HAP-1 (cell line): ENCODE results near the gene DHX29.

Source experiments
- DNase-seq, 2 experiments: peaks; one replicate each; pipeline ENCODE4 v3.0.0-alpha.2; 2016 to 2020; ENCODE audit warnings: low spot score in 2 of 2
- H3K27me3 ChIP-seq: fragments of 250-450 bp; sonication (Bioruptor Pico); 2 replicates; pipeline ENCODE4 v1.5.1; 2020; ENCODE audit warnings: low read depth, mild to moderate bottlenecking, moderate library complexity
- H3K36me3 ChIP-seq: fragments of 250-450 bp; sonication (Bioruptor Pico); replicated peaks from 2 replicates; pipeline ENCODE4 v1.5.1; 2020; ENCODE audit warnings: mild to moderate bottlenecking
- H3K4me1 ChIP-seq: fragments of 250-450 bp; sonication (Bioruptor Pico); 2 replicates; pipeline ENCODE4 v1.5.1; 2020; ENCODE audit warnings: mild to moderate bottlenecking
- H3K4me3 ChIP-seq: fragments of 250-450 bp; sonication (Bioruptor Pico); 2 replicates; pipeline ENCODE4 v1.5.1; 2020; ENCODE audit warnings: mild to moderate bottlenecking, moderate library complexity
- H3K9me3 ChIP-seq: fragments of 250-450 bp; sonication (Bioruptor Pico); 2 replicates; pipeline ENCODE4 v1.5.1; 2020; ENCODE audit warnings: mild to moderate bottlenecking, moderate library complexity
- in situ Hi-C: fragments of 300-500 bp; cut with MboI; formaldehyde crosslinking; loops from 3 replicates; pipeline ENCODE4 v1.14.3; 2020; ENCODE audit warnings: low sequenced_read_pairs, inconsistent platforms, mixed read lengths

DHX29 gene

DNA sequence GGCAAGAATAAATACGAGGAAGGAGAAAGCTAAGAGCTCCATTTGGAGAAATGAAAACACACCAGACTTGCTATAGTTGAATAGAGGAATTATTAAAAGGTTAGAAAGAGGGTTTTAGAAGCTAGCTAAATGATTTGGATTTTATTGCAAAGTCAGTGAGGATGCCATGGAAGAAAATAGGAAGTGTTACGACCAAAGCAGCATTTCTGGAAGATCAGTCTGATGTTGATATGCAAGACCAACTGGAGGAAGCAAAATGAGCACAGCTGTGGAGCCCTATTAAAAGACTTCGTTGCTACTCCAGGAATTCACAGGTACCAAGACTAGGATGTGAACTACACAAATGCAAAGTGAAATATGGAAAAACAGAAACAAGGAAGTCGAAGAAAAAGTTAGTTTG is 2.1 kb downstream of the DHX29 start:
- H3K4me3 ChIP-seq = peak overlapping the region; percentile 81
- in situ Hi-C loops = no loop called here
- no peak for DNase-seq
- H3K36me3 ChIP-seq = no peaks in the 10 kb centered on the region
- no peaks in the 10 kb centered on the region for H3K27me3 ChIP-seq
- H3K4me1 ChIP-seq = peaks cover 16% of the 10 kb centered on the region; the same call in 1 of the 2 replicates
- no peaks in the 10 kb centered on the region for H3K9me3 ChIP-seq

DNA sequence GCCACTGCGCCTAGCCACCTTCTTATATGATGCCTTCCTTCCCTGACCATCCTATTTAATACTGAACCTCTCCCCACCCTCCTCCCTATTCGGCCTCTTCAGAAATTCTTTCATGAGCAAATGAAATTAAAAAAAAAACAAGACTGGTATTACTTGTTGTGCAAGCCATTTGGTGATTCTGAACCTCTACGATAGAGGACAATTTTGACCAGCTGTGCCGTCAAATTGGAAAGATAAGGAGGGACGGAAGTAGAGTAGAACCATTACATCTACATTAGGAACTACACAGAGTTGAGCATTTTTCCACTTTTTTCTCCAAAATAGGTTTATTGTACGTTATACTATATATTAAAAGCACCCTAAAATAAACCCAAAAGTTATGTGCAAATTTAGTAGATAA is 2.9 kb downstream of the DHX29 start:
- Histone ChIP-seq H3K9me3 (no peaks in the 10 kb centered on the region), H3K36me3 (no peaks in the 10 kb centered on the region), H3K27me3 (no peaks in the 10 kb centered on the region), H3K4me3 (no peak overlapping the region), H3K4me1 (peaks cover 12% of the 10 kb centered on the region; the same call in 1 of the 2 replicates)
- DNase-seq = no peak
- in situ Hi-C loops = no loop called here

DNA sequence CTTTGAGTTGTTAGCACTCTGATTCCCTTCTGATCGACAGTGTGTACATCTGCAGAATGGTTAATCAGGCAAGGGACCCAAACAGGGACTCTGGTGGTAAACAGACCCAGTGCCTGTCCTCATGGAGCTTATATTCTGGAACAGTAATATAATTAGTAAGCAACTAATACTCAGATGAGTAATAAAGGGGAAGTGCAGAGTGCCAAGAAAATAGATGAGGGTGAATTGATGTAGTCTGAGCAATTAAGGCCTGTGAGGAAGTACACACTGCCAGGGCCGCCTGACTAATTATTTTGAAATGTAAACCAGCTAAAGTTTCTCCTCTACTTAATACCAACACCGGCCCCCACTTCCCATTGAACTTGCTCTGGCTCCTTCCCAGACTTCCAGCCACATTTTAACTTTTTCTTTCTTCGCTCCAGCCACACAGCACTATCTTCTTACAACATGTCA is 4.2 kb downstream of the DHX29 start:
- peaks cover 8% of the 10 kb centered on the region; the same call in 1 of the 2 replicates for H3K4me1 ChIP-seq
- H3K9me3 ChIP-seq = no peaks in the 10 kb centered on the region
- H3K36me3 ChIP-seq = no peaks in the 10 kb centered on the region
- no peaks in the 10 kb centered on the region for H3K27me3 ChIP-seq
- DNase-seq = no peak
- no peak overlapping the region for H3K4me3 ChIP-seq
- in situ Hi-C loops = no loop called here

DNA sequence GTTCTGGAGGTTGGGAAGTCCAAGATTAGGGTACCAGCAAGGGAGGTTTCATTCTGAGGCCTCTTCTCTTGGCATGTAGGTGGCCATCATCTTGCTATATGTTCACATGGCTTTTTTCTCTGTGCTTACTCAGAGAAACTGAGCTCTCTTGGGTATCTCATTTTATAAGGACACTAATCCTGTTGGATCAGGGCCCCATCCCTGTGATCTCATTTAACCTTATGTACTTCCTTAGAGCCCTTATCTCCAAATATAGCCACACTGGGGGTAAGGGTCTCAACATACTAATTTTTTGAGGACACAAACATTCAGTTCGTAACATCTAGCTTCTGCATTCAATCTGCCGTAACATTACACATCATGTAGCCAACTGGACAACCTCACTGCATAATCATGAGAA is 6.6 kb downstream of the DHX29 start:
- in situ Hi-C loops = no loop called here
- no peaks in the 10 kb centered on the region for H3K9me3 ChIP-seq
- no peak overlapping the region for H3K4me3 ChIP-seq
- no peaks in the 10 kb centered on the region for H3K27me3 ChIP-seq
- H3K36me3 ChIP-seq = peaks cover 5% of the 10 kb centered on the region; the same call in 1 of the 2 replicates
- no peak for DNase-seq
- peaks cover 8% of the 10 kb centered on the region; the same call in 1 of the 2 replicates for H3K4me1 ChIP-seq

DNA sequence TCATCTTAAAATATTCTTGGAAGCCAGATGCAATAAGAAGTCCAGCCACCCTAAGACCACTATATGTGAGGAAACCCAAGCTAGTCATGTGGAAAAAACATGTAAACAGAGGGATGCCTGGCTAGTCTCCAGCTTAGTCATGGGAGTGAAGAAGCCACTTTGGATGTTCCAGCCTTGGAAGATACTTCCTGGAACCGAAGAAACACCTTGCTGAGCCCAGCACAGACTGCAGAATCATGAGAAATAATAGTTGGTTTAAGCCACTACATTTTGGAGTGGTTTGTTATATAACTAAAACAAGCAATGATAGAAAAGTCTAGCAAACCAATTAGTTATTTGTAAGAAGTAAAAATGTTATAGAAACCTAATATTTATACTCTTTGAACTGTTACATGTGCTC is 12.6 kb downstream of the DHX29 start:
- DNase-seq = no peak
- no peaks in the 10 kb centered on the region for H3K4me1 ChIP-seq
- H3K27me3 ChIP-seq = no peaks in the 10 kb centered on the region
- no peaks in the 10 kb centered on the region for H3K9me3 ChIP-seq
- no peak overlapping the region for H3K4me3 ChIP-seq
- in situ Hi-C loops = no loop called here
- peaks cover 39% of the 10 kb centered on the region for H3K36me3 ChIP-seq

DNA sequence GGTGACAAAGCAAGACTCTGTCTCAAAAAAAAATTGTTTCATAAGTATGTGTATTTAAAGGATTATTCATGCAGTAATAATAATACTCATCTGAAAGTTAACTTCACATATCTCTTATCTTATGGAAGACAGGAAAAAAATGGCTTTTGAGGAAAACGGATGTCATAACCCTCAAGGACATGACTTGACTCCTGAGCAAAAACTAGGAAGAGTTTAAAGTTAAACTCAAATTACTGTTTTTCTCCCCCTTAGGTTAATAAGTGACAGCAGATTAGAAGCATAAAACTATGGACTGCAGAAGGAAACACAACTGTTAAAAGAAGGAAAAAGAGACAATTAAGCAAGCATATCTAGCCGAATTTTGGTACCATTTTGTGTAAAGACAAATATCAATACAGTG is 16.5 kb downstream of the DHX29 start:
- H3K4me1 ChIP-seq = no peaks in the 10 kb centered on the region
- no peaks in the 10 kb centered on the region for H3K9me3 ChIP-seq
- in situ Hi-C loops = no loop called here
- DNase-seq = no peak
- H3K36me3 ChIP-seq = peaks cover 55% of the 10 kb centered on the region
- H3K27me3 ChIP-seq = no peaks in the 10 kb centered on the region
- H3K4me3 ChIP-seq = no peak overlapping the region

DNA sequence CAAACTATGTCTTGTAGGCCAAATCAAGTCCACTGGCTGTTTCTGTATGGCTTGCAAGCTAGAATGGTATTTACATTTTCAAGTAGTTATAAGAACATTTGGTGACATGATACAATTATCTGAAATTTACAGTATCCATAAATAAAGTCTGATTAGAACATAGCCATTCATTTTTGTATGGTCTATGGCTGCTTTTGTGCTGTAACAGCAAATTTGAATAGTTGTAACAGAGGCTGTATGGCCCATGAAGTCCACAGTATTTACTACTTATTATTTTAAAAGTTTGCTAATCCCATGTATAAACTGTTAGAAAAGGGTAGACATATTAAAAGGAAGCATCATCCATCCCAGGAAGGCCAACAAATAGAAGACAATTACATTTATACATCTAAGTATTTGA is 17.7 kb downstream of the DHX29 start:
- in situ Hi-C loops = no loop called here
- Histone ChIP-seq H3K27me3 (no peaks in the 10 kb centered on the region), H3K9me3 (no peaks in the 10 kb centered on the region), H3K4me1 (no peaks in the 10 kb centered on the region), H3K4me3 (no peak overlapping the region), H3K36me3 (peaks cover 50% of the 10 kb centered on the region)
- no peak for DNase-seq

DNA sequence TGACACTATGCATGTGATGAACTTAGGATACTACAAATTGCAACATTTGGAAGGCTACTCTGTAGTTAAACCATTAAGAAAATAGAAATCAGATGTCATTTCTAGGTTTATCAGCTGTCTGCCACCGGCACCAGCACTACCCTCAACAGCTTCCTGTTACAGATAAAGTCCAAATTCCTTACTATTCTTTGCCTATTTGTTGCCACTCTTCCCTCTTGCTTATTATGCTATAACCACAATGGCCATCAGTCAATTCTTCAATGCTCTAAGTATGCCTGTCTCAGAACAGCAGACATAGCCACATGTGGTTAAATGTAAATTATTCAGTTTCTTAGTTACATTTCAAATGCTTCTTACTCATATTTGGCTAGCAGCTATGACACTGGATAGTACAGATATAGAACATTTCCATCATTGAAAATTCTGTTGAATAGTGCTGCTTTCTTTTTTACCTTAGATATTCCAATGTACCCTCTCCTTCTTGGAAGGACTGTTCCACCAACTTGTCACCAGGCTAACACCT is 21.0 kb downstream of the DHX29 start:
- no peak for DNase-seq
- in situ Hi-C loops = no loop called here
- Histone ChIP-seq H3K4me3 (no peak overlapping the region), H3K9me3 (no peaks in the 10 kb centered on the region), H3K27me3 (no peaks in the 10 kb centered on the region), H3K36me3 (peaks cover 52% of the 10 kb centered on the region), H3K4me1 (no peaks in the 10 kb centered on the region)

DNA sequence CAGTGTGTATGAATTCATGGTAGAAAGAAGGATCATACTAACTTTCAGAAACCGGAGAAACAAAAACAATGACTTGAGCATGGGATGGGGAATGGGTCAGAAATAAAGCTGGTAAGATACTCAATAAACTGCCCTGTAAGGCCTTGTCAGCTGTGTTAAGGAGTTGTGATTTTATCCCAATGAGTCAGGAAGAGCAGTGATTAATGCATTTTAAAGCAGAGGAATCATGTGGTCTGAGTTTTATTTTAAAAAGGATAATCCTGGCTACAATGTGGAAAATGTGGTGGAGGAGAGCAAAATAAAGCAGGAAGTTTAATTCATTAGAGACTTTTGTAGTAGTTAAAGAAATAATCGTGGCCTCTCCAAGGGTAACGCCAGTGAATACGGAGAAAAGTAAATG is 28.7 kb downstream of the DHX29 start:
- Histone ChIP-seq H3K4me3 (no peak overlapping the region), H3K27me3 (no peaks in the 10 kb centered on the region), H3K4me1 (no peaks in the 10 kb centered on the region), H3K36me3 (peaks cover 46% of the 10 kb centered on the region), H3K9me3 (no peaks in the 10 kb centered on the region)
- DNase-seq = no peak
- in situ Hi-C loops = no loop called here

DNA sequence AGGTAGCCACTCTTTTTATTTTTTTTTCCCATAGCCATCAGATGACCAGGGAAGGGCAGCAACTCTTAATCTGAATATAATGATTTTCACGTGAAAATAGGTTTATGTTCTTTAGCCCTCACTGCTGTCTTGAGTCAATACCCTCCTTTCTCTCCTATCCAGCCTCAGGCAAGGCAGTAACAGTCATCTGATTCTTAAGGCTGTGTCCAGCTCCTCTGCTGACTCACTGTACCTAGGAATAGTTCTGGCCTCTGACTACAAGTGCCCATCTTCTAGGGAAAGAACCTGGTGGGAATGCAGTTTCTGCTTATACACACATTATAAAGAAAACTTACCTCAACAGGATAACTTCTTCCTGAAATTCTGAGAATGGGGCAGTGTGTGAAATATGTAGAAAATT is 30.7 kb downstream of the DHX29 start:
- in situ Hi-C loops = no loop called here
- Histone ChIP-seq H3K27me3 (no peaks in the 10 kb centered on the region), H3K36me3 (peaks cover 34% of the 10 kb centered on the region), H3K4me1 (no peaks in the 10 kb centered on the region), H3K9me3 (no peaks in the 10 kb centered on the region), H3K4me3 (no peak overlapping the region)
- DNase-seq = no peak

DNA sequence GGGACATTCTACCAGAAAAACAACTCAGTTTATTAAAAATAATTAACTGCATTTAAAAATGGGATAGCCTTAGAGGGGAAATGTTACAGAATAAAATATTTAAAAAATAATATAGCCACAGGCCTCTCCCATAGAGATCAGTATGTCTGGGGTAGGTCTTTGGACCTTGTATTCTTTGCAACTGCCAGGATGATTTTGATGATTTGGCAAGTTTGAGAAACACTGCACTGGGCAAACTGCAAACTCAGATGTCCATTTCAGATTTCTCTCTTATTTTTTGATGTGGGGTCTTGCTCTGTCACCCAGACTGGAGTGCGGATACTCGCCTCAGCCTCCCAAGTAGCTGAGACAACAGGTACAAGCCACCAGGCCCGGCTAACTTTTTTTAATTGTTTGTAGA is 49.2 kb downstream of the DHX29 start:
- in situ Hi-C loops = no loop called here
- peaks cover 45% of the 10 kb centered on the region for H3K36me3 ChIP-seq
- H3K4me3 ChIP-seq = no peak overlapping the region
- H3K27me3 ChIP-seq = no peaks in the 10 kb centered on the region
- no peaks in the 10 kb centered on the region; the same call in 1 of the 2 replicates for H3K9me3 ChIP-seq
- no peak for DNase-seq
- H3K4me1 ChIP-seq = no peaks in the 10 kb centered on the region

DNA sequence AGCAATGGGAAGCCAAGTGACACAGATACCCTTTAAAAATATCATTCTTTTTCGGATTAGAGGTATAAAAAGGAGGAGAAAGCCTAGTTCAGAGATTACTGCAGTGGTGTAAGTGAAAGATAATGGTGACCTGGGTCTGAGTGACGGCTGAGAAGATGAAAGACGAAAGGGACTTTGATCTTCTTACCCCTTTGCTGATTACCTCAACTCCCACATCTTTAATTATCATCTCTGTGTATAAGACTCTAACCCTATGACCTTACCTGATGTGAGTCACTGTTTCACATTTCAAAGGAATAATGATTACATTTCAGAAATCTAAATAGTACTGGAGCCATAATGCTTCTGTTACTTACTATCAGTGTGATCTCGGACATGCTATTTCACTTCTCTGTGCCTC is 52.7 kb downstream of the DHX29 start:
- peaks cover 32% of the 10 kb centered on the region for H3K36me3 ChIP-seq
- no peak overlapping the region for H3K4me3 ChIP-seq
- no peaks in the 10 kb centered on the region for H3K9me3 ChIP-seq
- no peaks in the 10 kb centered on the region for H3K4me1 ChIP-seq
- no peak for DNase-seq
- in situ Hi-C loops = no loop called here
- H3K27me3 ChIP-seq = no peaks in the 10 kb centered on the region

DNA sequence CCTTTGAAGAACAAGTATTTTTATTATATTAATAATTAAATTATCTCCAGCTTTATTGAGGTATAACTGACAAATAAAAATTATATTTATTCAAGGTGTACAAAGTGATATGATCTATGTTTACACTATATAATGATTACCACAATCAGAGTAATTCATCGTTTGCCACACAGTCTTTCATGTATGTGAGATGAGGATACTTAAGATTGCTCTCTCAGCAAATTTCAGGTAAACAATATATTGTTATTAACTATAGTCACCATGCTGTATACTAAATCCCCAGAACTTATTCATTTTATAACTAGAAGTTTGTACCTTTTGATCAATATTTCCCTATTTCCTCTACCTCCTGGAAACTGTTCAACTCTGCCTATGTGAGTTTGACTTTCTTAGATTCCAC is 57.4 kb downstream of the DHX29 start:
- peaks cover 9% of the 10 kb centered on the region for H3K9me3 ChIP-seq
- no peak overlapping the region for H3K4me3 ChIP-seq
- no peak for DNase-seq
- no peaks in the 10 kb centered on the region for H3K4me1 ChIP-seq
- in situ Hi-C loops = no loop called here
- peaks cover 2% of the 10 kb centered on the region; the same call in 1 of the 2 replicates for H3K36me3 ChIP-seq
- H3K27me3 ChIP-seq = no peaks in the 10 kb centered on the region

DNA sequence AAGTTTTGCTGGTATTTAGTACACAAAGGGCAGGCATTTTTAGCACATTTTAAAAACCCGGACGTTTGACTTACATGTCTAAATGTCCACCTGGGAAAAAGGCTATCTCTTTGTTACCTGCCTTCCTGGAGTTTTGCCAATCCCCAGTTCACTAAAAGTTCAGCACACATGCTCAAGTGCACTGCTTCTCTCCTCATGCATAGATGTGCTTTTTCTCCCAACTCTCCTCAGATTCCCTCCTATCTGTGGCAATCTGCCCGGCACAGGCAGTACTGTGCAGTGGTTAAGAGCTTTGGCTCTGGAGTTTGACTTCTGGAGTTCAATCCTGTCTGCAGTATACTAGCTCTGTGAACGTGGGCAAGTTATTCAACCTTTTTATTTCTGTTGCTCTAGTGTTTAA is 65.7 kb downstream of the DHX29 start:
- H3K9me3 ChIP-seq = no peaks in the 10 kb centered on the region
- in situ Hi-C loops = no loop called here
- no peaks in the 10 kb centered on the region for H3K36me3 ChIP-seq
- no peaks in the 10 kb centered on the region for H3K4me1 ChIP-seq
- no peak overlapping the region for H3K4me3 ChIP-seq
- DNase-seq = no peak
- H3K27me3 ChIP-seq = no peaks in the 10 kb centered on the region

DNA sequence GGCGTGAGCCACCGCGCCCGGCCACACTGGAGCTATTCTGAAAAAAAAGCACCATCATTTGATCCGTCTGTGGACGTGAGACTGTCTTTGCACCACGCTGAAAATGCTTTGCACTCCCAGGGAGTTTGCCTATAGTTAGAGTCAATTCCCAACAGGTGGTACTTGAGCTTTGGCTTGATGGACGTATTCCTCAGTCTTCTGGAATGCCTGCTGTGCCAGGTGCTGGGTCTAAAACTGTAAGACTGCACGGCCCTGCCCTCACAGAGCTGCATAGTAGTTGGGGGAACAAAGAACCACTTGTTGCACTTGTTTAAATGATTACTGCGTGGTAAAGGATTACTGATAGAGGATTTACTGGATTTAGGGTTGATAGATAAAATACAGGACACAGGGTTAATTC is 70.7 kb downstream of the DHX29 start:
- H3K9me3 ChIP-seq = no peaks in the 10 kb centered on the region
- no peaks in the 10 kb centered on the region for H3K36me3 ChIP-seq
- peaks cover 8% of the 10 kb centered on the region for H3K4me1 ChIP-seq
- DNase-seq = no peak
- H3K27me3 ChIP-seq = no peaks in the 10 kb centered on the region
- no peak overlapping the region for H3K4me3 ChIP-seq
- in situ Hi-C loops = no loop called here
